ENCODE data around the gene MACO1.
"Not testable (repeated sequence)": the region's sequence is repeated elsewhere in the genome, so short reads cannot be mapped to it uniquely, and the experiment has no call there.

GRCh38 chr1:25506566-25507463 is 76.1 kb downstream of the MACO1 start:
- not testable (repeated sequence) for TF ChIP-seq ZFP30 (CRISPR knock-in tag; IDR thresholded peaks at IDR 0.05); GLIS3 (CRISPR knock-in tag; IDR thresholded peaks at IDR 0.05); ESRRG (CRISPR knock-in tag; IDR thresholded peaks at IDR 0.05); BACH2 (CRISPR knock-in tag; IDR thresholded peaks at IDR 0.05; ENCODE audit: borderline replicate concordance); ZNF8 (CRISPR knock-in tag; IDR thresholded peaks at IDR 0.05); ZC3H10 (CRISPR knock-in tag; IDR thresholded peaks at IDR 0.05); TCF4 (CRISPR knock-in tag; IDR thresholded peaks at IDR 0.05; ENCODE audit: borderline replicate concordance); RARB (CRISPR knock-in tag; IDR thresholded peaks at IDR 0.05); POU6F1 (CRISPR knock-in tag; IDR thresholded peaks at IDR 0.05; ENCODE audit: borderline replicate concordance, low read depth); ZFP3 (CRISPR knock-in tag; IDR thresholded peaks at IDR 0.05)
- TF ChIP-seq, protein P1, sequence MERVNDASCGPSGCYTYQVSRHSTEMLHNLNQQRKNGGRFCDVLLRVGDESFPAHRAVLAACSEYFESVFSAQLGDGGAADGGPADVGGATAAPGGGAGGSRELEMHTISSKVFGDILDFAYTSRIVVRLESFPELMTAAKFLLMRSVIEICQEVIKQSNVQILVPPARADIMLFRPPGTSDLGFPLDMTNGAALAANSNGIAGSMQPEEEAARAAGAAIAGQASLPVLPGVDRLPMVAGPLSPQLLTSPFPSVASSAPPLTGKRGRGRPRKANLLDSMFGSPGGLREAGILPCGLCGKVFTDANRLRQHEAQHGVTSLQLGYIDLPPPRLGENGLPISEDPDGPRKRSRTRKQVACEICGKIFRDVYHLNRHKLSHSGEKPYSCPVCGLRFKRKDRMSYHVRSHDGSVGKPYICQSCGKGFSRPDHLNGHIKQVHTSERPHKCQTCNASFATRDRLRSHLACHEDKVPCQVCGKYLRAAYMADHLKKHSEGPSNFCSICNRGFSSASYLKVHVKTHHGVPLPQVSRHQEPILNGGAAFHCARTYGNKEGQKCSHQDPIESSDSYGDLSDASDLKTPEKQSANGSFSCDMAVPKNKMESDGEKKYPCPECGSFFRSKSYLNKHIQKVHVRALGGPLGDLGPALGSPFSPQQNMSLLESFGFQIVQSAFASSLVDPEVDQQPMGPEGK (CRISPR knock-in tag; IDR thresholded peaks at IDR 0.05; ENCODE audit: borderline replicate concordance), result not testable (repeated sequence)
- TF ChIP-seq, protein P2, sequence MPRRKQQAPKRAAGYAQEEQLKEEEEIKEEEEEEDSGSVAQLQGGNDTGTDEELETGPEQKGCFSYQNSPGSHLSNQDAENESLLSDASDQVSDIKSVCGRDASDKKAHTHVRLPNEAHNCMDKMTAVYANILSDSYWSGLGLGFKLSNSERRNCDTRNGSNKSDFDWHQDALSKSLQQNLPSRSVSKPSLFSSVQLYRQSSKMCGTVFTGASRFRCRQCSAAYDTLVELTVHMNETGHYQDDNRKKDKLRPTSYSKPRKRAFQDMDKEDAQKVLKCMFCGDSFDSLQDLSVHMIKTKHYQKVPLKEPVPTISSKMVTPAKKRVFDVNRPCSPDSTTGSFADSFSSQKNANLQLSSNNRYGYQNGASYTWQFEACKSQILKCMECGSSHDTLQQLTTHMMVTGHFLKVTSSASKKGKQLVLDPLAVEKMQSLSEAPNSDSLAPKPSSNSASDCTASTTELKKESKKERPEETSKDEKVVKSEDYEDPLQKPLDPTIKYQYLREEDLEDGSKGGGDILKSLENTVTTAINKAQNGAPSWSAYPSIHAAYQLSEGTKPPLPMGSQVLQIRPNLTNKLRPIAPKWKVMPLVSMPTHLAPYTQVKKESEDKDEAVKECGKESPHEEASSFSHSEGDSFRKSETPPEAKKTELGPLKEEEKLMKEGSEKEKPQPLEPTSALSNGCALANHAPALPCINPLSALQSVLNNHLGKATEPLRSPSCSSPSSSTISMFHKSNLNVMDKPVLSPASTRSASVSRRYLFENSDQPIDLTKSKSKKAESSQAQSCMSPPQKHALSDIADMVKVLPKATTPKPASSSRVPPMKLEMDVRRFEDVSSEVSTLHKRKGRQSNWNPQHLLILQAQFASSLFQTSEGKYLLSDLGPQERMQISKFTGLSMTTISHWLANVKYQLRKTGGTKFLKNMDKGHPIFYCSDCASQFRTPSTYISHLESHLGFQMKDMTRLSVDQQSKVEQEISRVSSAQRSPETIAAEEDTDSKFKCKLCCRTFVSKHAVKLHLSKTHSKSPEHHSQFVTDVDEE (CRISPR knock-in tag; IDR thresholded peaks at IDR 0.05), result not testable (repeated sequence)

All from SK-N-SH treated with all-trans-retinoic acid at 6 μM for 48 hours (cell line).